ENCODE results near the gene SMARCB1.

SMARCB1 gene

GRCh38 chr22:23823331-23823791 lies 36.6 kb downstream of the SMARCB1 start:
- no peaks in the 10 kb centered on the region for H3K79me1 ChIP-seq (ENCODE audit: low read length)
- no peak overlapping the region for H2BK5ac ChIP-seq (ENCODE audit: low read length)
- H2BK15ac ChIP-seq (replicated peaks; ENCODE audit: low read depth) = no peak overlapping the region
- no peak overlapping the region for H3K4me2 ChIP-seq (ENCODE audit: low read length)
- H3K27ac ChIP-seq (ENCODE audit: low read depth, low read length) = no peak overlapping the region
- H3K79me2 ChIP-seq (ENCODE audit: control insufficient read depth, insufficient read depth, low read length) = no peaks in the 10 kb centered on the region
- no peak for DNase-seq
- no peak overlapping the region for H3K9ac ChIP-seq (ENCODE audit: low read length)
- no CpG with 5 or more reads among the region's 14 CpGs for WGBS (ENCODE audit: extremely low coverage, insufficient coverage, low lambda C conversion rate)
- H3K23ac ChIP-seq (ENCODE audit: low read length) = no peak overlapping the region
- H3K4ac ChIP-seq (ENCODE audit: low read depth, low read length) = no peak overlapping the region
- no peak overlapping the region for H4K8ac ChIP-seq (ENCODE audit: low read depth, low read length)
- no peak overlapping the region for H3K4me3 ChIP-seq (ENCODE audit: low read length)
- no peak overlapping the region for H2BK120ac ChIP-seq (ENCODE audit: low read depth, low read length)
- no peaks in the 10 kb centered on the region for H3K27me3 ChIP-seq (ENCODE audit: insufficient read depth, low read length, poor library complexity)
- H3K18ac ChIP-seq (ENCODE audit: low read length) = no peak overlapping the region
- no peaks in the 10 kb centered on the region for H3K4me1 ChIP-seq (ENCODE audit: control insufficient read depth, low read depth, low read length)
- H3K56ac ChIP-seq (ENCODE audit: low read length) = no peak overlapping the region
- peaks cover 21% of the 10 kb centered on the region for H3K36me3 ChIP-seq (ENCODE audit: control insufficient read depth, insufficient read depth, low read length)
- no peak overlapping the region for H4K5ac ChIP-seq (ENCODE audit: low read length)
- no peak overlapping the region for H2AK5ac ChIP-seq (ENCODE audit: low read length)

DNA sequence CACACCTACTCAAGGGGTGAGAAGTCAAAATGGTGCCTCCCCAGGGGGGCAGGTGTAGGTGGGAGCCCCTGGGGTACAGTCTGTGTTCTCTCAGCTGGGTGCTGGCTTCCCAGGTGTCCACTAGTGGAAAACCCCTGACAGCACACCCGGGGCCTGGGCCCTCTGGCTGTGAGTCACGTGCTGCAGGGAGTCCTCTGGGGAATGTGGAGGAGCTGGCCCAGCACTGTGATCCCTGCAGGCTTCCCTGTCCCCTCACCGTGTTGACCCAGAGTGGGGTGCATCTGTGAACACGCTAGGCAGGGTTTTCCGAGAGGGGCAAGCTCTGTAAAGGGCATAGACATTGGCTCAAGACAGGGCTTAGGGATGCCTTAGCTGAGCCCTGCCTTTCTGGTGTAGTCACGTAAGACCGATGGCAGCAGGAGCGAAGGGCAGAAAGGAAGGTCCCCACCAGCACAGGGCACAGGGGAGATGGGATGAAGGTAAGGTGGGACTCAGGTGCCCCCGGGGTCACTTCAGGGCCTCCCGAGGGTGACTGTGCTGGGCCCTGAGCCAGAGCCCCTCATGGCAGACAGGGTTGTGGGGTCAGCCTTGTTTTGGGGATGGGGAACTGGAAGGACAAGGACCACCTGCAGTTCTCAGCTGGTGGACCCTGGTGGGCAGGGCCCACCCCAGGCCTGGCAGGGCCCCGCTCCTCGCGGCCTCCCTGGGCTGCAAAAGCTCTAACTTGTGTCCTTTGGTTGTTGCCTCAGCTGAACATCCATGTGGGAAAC lies 37.9 kb downstream of the SMARCB1 start:
- H3K27me3 ChIP-seq (ENCODE audit: insufficient read depth, low read length, poor library complexity) = no peaks in the 10 kb centered on the region
- H3K79me2 ChIP-seq (ENCODE audit: control insufficient read depth, insufficient read depth, low read length) = no peaks in the 10 kb centered on the region
- no peaks in the 10 kb centered on the region for H3K79me1 ChIP-seq (ENCODE audit: low read length)
- no peak overlapping the region for H3K9ac ChIP-seq (ENCODE audit: low read length)
- H2BK120ac ChIP-seq (ENCODE audit: low read depth, low read length) = no peak overlapping the region
- H4K5ac ChIP-seq (ENCODE audit: low read length) = no peak overlapping the region
- peaks cover 21% of the 10 kb centered on the region for H3K36me3 ChIP-seq (ENCODE audit: control insufficient read depth, insufficient read depth, low read length)
- no peak overlapping the region for H3K4me2 ChIP-seq (ENCODE audit: low read length)
- H4K8ac ChIP-seq (ENCODE audit: low read depth, low read length) = no peak overlapping the region
- WGBS (ENCODE audit: extremely low coverage, insufficient coverage, low lambda C conversion rate) = no CpG with 5 or more reads among the region's 13 CpGs
- no peak overlapping the region for H3K56ac ChIP-seq (ENCODE audit: low read length)
- H2BK15ac ChIP-seq (replicated peaks; ENCODE audit: low read depth) = no peak overlapping the region
- H2AK5ac ChIP-seq (ENCODE audit: low read length) = no peak overlapping the region
- no peak overlapping the region for H2BK5ac ChIP-seq (ENCODE audit: low read length)
- no peak overlapping the region for H3K4ac ChIP-seq (ENCODE audit: low read depth, low read length)
- no peak overlapping the region for H3K4me3 ChIP-seq (ENCODE audit: low read length)
- H3K23ac ChIP-seq (ENCODE audit: low read length) = no peak overlapping the region
- DNase-seq = no peak
- no peak overlapping the region for H3K27ac ChIP-seq (ENCODE audit: low read depth, low read length)
- no peaks in the 10 kb centered on the region for H3K4me1 ChIP-seq (ENCODE audit: control insufficient read depth, low read depth, low read length)
- no peak overlapping the region for H3K18ac ChIP-seq (ENCODE audit: low read length)

DNA sequence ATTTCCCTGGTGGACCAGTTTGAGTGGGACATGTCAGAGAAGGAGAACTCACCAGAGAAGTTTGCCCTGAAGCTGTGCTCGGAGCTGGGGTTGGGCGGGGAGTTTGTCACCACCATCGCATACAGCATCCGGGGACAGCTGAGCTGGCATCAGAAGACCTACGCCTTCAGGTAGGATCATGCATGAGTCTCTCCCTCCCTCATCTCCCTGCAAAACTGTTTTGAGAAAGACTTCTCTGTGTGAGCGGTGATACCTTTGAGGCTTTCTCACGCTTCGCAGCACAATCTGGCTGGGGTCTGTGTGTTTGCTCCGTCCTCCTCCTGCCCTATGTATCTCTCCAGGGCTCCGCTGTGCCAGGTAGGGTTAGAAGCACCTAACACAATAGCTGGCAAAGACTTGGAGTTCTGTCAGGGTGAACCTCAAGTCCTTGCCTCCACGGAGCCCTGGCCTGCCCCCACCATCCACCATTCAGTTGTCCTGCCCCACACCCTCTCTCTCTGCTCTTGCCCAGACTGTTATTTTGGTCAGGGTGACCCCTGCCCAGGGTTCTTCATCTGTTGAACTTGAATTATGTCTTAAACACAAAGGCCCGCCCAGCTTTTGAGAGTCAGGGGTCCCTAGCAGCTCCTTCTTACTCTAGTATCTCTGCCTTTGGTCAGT lies 38.6 kb downstream of the SMARCB1 start:
- Histone ChIP-seq H3K9ac (ENCODE audit: low read length) (no peak overlapping the region), H3K36me3 (ENCODE audit: control insufficient read depth, insufficient read depth, low read length) (peaks cover 21% of the 10 kb centered on the region), H3K23ac (ENCODE audit: low read length) (no peak overlapping the region), H2BK120ac (ENCODE audit: low read depth, low read length) (no peak overlapping the region), H3K56ac (ENCODE audit: low read length) (no peak overlapping the region), H3K27ac (ENCODE audit: low read depth, low read length) (no peak overlapping the region), H4K8ac (ENCODE audit: low read depth, low read length) (no peak overlapping the region), H2BK5ac (ENCODE audit: low read length) (no peak overlapping the region), H3K4ac (ENCODE audit: low read depth, low read length) (no peak overlapping the region), H4K5ac (ENCODE audit: low read length) (no peak overlapping the region), H3K18ac (ENCODE audit: low read length) (no peak overlapping the region), H3K79me1 (ENCODE audit: low read length) (no peaks in the 10 kb centered on the region), H3K27me3 (ENCODE audit: insufficient read depth, low read length, poor library complexity) (no peaks in the 10 kb centered on the region), H2BK15ac (replicated peaks; ENCODE audit: low read depth) (no peak overlapping the region), H3K4me1 (ENCODE audit: control insufficient read depth, low read depth, low read length) (no peaks in the 10 kb centered on the region), H3K4me2 (ENCODE audit: low read length) (no peak overlapping the region), H2AK5ac (ENCODE audit: low read length) (no peak overlapping the region), H3K4me3 (ENCODE audit: low read length) (no peak overlapping the region), H3K79me2 (ENCODE audit: control insufficient read depth, insufficient read depth, low read length) (no peaks in the 10 kb centered on the region)
- DNase-seq = no peak
- no CpG with 5 or more reads among the region's 12 CpGs for WGBS (ENCODE audit: extremely low coverage, insufficient coverage, low lambda C conversion rate)

GRCh38 chr22:23826510-23827350 lies 40.0 kb downstream of the SMARCB1 start:
- DNase-seq = no peak
- peaks cover 3% of the 10 kb centered on the region for H3K79me1 ChIP-seq (ENCODE audit: low read length)
- H3K27ac ChIP-seq (ENCODE audit: low read depth, low read length) = no peak overlapping the region
- H2BK15ac ChIP-seq (replicated peaks; ENCODE audit: low read depth) = no peak overlapping the region
- H4K5ac ChIP-seq (ENCODE audit: low read length) = no peak overlapping the region
- H3K23ac ChIP-seq (ENCODE audit: low read length) = no peak overlapping the region
- H3K27me3 ChIP-seq (ENCODE audit: insufficient read depth, low read length, poor library complexity) = no peaks in the 10 kb centered on the region
- H3K79me2 ChIP-seq (ENCODE audit: control insufficient read depth, insufficient read depth, low read length) = no peaks in the 10 kb centered on the region
- H3K4ac ChIP-seq (ENCODE audit: low read depth, low read length) = no peak overlapping the region
- H4K8ac ChIP-seq (ENCODE audit: low read depth, low read length) = no peak overlapping the region
- WGBS (ENCODE audit: extremely low coverage, insufficient coverage, low lambda C conversion rate) = no CpG with 5 or more reads among the region's 15 CpGs
- H3K4me2 ChIP-seq (ENCODE audit: low read length) = no peak overlapping the region
- H3K4me1 ChIP-seq (ENCODE audit: control insufficient read depth, low read depth, low read length) = no peaks in the 10 kb centered on the region
- H2BK120ac ChIP-seq (ENCODE audit: low read depth, low read length) = no peak overlapping the region
- H3K4me3 ChIP-seq (ENCODE audit: low read length) = no peak overlapping the region
- H2AK5ac ChIP-seq (ENCODE audit: low read length) = no peak overlapping the region
- peaks cover 19% of the 10 kb centered on the region for H3K36me3 ChIP-seq (ENCODE audit: control insufficient read depth, insufficient read depth, low read length)
- H2BK5ac ChIP-seq (ENCODE audit: low read length) = no peak overlapping the region
- no peak overlapping the region for H3K18ac ChIP-seq (ENCODE audit: low read length)
- H3K56ac ChIP-seq (ENCODE audit: low read length) = no peak overlapping the region
- H3K9ac ChIP-seq (ENCODE audit: low read length) = no peak overlapping the region

- DNase-seq = peak; percentile 43
- WGBS (ENCODE audit: extremely low coverage, insufficient coverage, low lambda C conversion rate) = no CpG with 5 or more reads among the region's 11 CpGs
- no peak overlapping the region for H4K8ac ChIP-seq (ENCODE audit: low read depth, low read length)
- no peak overlapping the region for H3K9ac ChIP-seq (ENCODE audit: low read length)
- no peak overlapping the region for H3K4me2 ChIP-seq (ENCODE audit: low read length)
- H2BK120ac ChIP-seq (ENCODE audit: low read depth, low read length) = no peak overlapping the region
- H3K4me3 ChIP-seq (ENCODE audit: low read length) = no peak overlapping the region
- no peak overlapping the region for H3K27ac ChIP-seq (ENCODE audit: low read depth, low read length)
- peaks cover 19% of the 10 kb centered on the region for H3K36me3 ChIP-seq (ENCODE audit: control insufficient read depth, insufficient read depth, low read length)
- no peak overlapping the region for H2AK5ac ChIP-seq (ENCODE audit: low read length)
- no peak overlapping the region for H2BK15ac ChIP-seq (replicated peaks; ENCODE audit: low read depth)
- no peaks in the 10 kb centered on the region for H3K4me1 ChIP-seq (ENCODE audit: control insufficient read depth, low read depth, low read length)
- H3K56ac ChIP-seq (ENCODE audit: low read length) = no peak overlapping the region
- H3K79me2 ChIP-seq (ENCODE audit: control insufficient read depth, insufficient read depth, low read length) = no peaks in the 10 kb centered on the region
- H3K4ac ChIP-seq (ENCODE audit: low read depth, low read length) = no peak overlapping the region
- H3K18ac ChIP-seq (ENCODE audit: low read length) = no peak overlapping the region
- no peaks in the 10 kb centered on the region for H3K27me3 ChIP-seq (ENCODE audit: insufficient read depth, low read length, poor library complexity)
- H4K5ac ChIP-seq (ENCODE audit: low read length) = no peak overlapping the region
- no peak overlapping the region for H3K23ac ChIP-seq (ENCODE audit: low read length)
- H2BK5ac ChIP-seq (ENCODE audit: low read length) = no peak overlapping the region
- H3K79me1 ChIP-seq (ENCODE audit: low read length) = peaks cover 3% of the 10 kb centered on the region
Measured at GRCh38 chr22:23827351-23827995, 40.7 kb downstream of the SMARCB1 start.
